Esophagus muscularis mucosa (tissue), 4 donors: ENCODE results near the gene YARS1. TPM values are rescaled to one million over a fixed set of nuclear protein-coding genes. Genes with fewer than 3 reads are reported as not detected.
A peak's percentile ranks its signal among the peaks of the same experiment; 100 is the strongest.

Experiments
- DNase-seq: peaks from one replicate; pipeline ENCODE4 v3.0.0-alpha.2; 2017; ENCODE audit errors: extremely low spot score
- H3K27ac ChIP-seq, 4 donors: fragments of 200-600 bp; sonication (generic); replicated peaks in 1 of 4; 1 replicate in 3 of 4; 2 replicates in 1 of 4; pipeline ENCODE4 v1.5.1; 2016 to 2019; ENCODE audit warnings: mild to moderate bottlenecking in 1 of 4
- H3K27me3 ChIP-seq, 4 donors: fragments of 200-600 bp; sonication (generic); one replicate each; pipeline versions ENCODE4 v1.5.1 to v1.6.0; 2016 to 2019
- H3K36me3 ChIP-seq, 4 donors: fragments of 200-600 bp; sonication (generic); one replicate each; pipeline ENCODE4 v1.5.1; 2016 to 2019
- H3K4me1 ChIP-seq, 4 donors: fragments of 200-600 bp; sonication (generic); one replicate each; pipeline ENCODE4 v1.5.1; 2016 to 2019
- H3K4me3 ChIP-seq, 4 donors: fragments of 200-600 bp; sonication (generic); 1 replicate in 2 of 4; 2 replicates in 2 of 4; pipeline ENCODE4 v1.5.1; 2016 to 2019; ENCODE audit warnings: mild to moderate bottlenecking in 4 of 4, moderate library complexity in 1 of 4
- H3K9me3 ChIP-seq, 4 donors: fragments of 200-600 bp; sonication (generic); 1 replicate in 3 of 4; 2 replicates in 1 of 4; pipeline ENCODE4 v1.5.1; 2016 to 2019
- CTCF ChIP-seq, 3 experiments: fragments of 200-600 bp in 2 of 3; fragments of 450-650 bp in 1 of 3; sonication (generic) in 2 of 3; IDR thresholded peaks; one replicate each; pipeline ENCODE4 v1.5.1; 2017 to 2019; ENCODE audit warnings: antibody characterized with exemption in 3 of 3, mild to moderate bottlenecking in 2 of 3, moderate library complexity in 1 of 3
- EP300 ChIP-seq: sonication (generic); formaldehyde crosslinking; IDR thresholded peaks from one replicate; pipeline ENCODE4 v1.6.1; 2017; ENCODE audit warnings: antibody characterized with exemption
- POLR2A ChIP-seq: fragments of 450-650 bp; IDR thresholded peaks from one replicate; pipeline ENCODE4 v1.6.1; 2017; ENCODE audit warnings: antibody characterized with exemption, moderate library complexity, mild to moderate bottlenecking, low read depth
- POLR2AphosphoS5 ChIP-seq, 2 donors: sonication (generic); formaldehyde crosslinking; IDR thresholded peaks; one replicate each; pipeline ENCODE4 v1.6.1; 2017; ENCODE audit warnings: antibody characterized with exemption in 2 of 2
- WGBS: methylation state at CpG from one replicate; pipeline ENCODE4 v1.1.5; 2018; 5-methylcytosine and 5-hydroxymethylcytosine counted together
- intact Hi-C: fragments of 100-400 bp; cut with DNase I; formaldehyde crosslinking; loops from one replicate; pipeline ENCODE4 v1.15.1; 2023
- total RNA-seq, 4 donors: library from RNA; depleted of rRNA; stranded (reverse); fragments of >200 nt; gene quantifications; one replicate each; pipeline versions ENCODE4 v1.1.0 to v1.2.1, GENCODE V29; 2016

The YARS1 gene
- total RNA-seq, 4 donors from 2014 or later, result 34.1 to 55.7 (median 38.8) TPM

GRCh38 chr1:32773764-32774463 is 43.2 kb downstream of the YARS1 start:
- Histone ChIP-seq H3K4me3 (no peak overlapping the region), H3K27me3 (no peaks in the 10 kb centered on the region), H3K36me3 (peaks cover 12 to 83% (median 75%) of the 10 kb centered on the region in 4 donors), H3K9me3 (no peaks in the 10 kb centered on the region), H3K4me1 (peaks cover 4 to 41% (median 25%) of the 10 kb centered on the region in 4 donors), H3K27ac (peak overlapping the region in 2 of 4 donors; percentile 14 to 61)
- no peak for DNase-seq
- TF ChIP-seq POLR2A, result no peak
- TF ChIP-seq POLR2AphosphoS5 (IDR thresholded peaks at IDR 0.05), result no peak
- no peak for TF ChIP-seq CTCF (IDR thresholded peaks at IDR 0.05)
- TF ChIP-seq EP300, result no peak
- 79% methylated on average over 7 of the region's 7 CpGs for WGBS
- intact Hi-C loops, result loop anchor here (1.0 to 10.0 kb wide), 2 partner anchors 62 to 259 kb away; no protein-coding TSS in a partner anchor

- Histone ChIP-seq H3K36me3 (peaks cover 6 to 83% (median 68%) of the 10 kb centered on the region in 4 donors), H3K4me1 (peaks cover 4 to 45% (median 28%) of the 10 kb centered on the region in 4 donors), H3K4me3 (no peak overlapping the region), H3K27ac (peak overlapping the region; percentile 2 to 61 (median 40)), H3K9me3 (no peaks in the 10 kb centered on the region), H3K27me3 (no peaks in the 10 kb centered on the region)
- 15% methylated on average over 7 of the region's 9 CpGs for WGBS
- intact Hi-C loops, result loop anchor here (1.0 to 10.0 kb wide), 2 partner anchors 61 to 258 kb away; no protein-coding TSS in a partner anchor
- peak; percentile 95 for DNase-seq
- TF ChIP-seq POLR2A (no peak), CTCF (IDR thresholded peaks at IDR 0.05) (peak in 2 of 3 experiments; percentile 96 to 97), POLR2AphosphoS5 (IDR thresholded peaks at IDR 0.05) (peak; percentile 50 to 63)
Measured at GRCh38 chr1:32773018-32773763, 44.0 kb downstream of the YARS1 start.

DNA sequence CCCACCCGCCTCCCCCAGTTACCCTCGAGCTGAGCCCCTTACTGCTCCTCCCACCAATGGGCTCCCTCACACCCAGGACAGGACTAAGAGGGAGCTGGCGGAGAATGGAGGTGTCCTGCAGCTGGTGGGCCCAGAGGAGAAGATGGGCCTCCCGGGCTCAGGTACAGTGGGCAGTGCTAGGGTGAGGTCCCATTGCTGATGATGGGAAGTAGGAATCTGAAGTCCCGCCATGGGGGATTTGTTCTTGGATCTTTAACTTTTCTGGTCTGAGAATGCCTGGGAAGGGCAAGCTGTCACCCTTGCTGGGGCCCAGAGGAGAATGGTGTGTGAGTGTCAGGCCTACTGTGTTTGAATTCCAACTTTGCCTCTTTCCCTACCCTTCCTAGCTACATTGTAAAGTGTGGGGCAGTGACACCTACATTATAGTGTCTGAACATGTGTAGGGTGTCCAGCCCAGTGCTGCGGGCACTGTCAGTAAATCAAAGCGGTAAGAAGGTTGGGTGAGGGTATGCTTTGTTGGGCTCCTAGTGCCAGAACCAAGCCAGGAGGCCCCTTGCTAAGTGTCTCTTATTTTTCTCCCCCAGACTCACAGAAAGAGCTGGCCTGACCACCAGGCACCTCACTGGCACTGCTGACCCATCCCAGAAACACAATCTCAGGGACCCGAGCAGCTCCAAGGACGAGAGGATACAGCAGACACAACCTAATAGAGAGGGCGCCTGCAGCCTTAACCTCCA is 44.7 kb downstream of the YARS1 start:
- Histone ChIP-seq H3K4me1 (peaks cover 8 to 52% (median 35%) of the 10 kb centered on the region in 4 donors), H3K27me3 (no peaks in the 10 kb centered on the region), H3K27ac (peak overlapping the region; percentile 2 to 57 (median 40)), H3K9me3 (no peaks in the 10 kb centered on the region), H3K4me3 (no peak overlapping the region), H3K36me3 (peaks cover 0 to 81% (median 63%) of the 10 kb centered on the region in 4 donors)
- DNase-seq, result no peak
- 83% methylated on average over 10 of the region's 10 CpGs for WGBS
- intact Hi-C loops, result loop anchor here (1.0 to 10.0 kb wide), 2 partner anchors 60 to 258 kb away; no protein-coding TSS in a partner anchor
- no peak for TF ChIP-seq POLR2A
- no peak for TF ChIP-seq CTCF (IDR thresholded peaks at IDR 0.05)
- no peak for TF ChIP-seq EP300
- TF ChIP-seq POLR2AphosphoS5 (IDR thresholded peaks at IDR 0.05), result no peak

DNA sequence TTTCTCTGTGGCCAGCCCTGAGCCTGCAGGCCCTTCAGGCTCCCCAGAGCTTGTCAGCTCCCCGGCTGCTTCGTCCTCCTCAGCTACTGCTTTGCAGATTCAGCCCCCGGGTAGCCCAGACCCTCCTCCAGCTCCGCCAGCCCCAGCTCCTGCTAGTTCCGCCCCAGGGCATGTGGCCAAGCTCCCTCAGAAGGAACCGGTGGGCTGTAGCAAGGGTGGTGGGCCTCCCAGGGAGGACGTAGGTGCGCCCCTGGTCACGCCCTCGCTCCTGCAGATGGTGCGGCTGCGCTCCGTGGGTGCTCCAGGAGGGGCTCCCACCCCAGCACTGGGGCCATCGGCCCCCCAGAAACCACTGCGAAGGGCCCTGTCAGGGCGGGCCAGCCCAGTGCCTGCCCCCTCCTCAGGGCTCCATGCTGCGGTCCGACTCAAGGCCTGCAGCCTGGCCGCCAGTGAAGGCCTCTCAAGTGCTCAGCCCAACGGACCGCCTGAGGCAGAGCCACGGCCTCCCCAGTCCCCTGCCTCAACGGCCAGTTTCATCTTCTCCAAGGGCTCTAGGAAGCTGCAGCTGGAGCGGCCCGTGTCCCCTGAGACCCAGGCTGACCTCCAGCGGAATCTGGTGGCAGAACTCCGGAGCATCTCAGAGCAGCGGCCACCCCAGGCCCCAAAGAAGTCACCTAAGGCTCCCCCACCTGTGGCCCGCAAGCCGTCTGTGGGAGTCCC is 45.4 kb downstream of the YARS1 start:
- no peaks in the 10 kb centered on the region for H3K27me3 ChIP-seq
- TF ChIP-seq CTCF (IDR thresholded peaks at IDR 0.05), result no peak
- TF ChIP-seq POLR2AphosphoS5 (IDR thresholded peaks at IDR 0.05), result no peak
- no peak for TF ChIP-seq EP300
- TF ChIP-seq POLR2A, result no peak
- no peak for DNase-seq
- H3K36me3 ChIP-seq, result peaks cover 0 to 73% (median 57%) of the 10 kb centered on the region in 4 donors
- WGBS, result 94% methylated on average over 9 of the region's 30 CpGs
- peak overlapping the region in 2 of 4 donors; percentile 2 to 53 for H3K27ac ChIP-seq
- H3K4me1 ChIP-seq, result peaks cover 13 to 59% (median 43%) of the 10 kb centered on the region in 4 donors
- intact Hi-C loops, result loop anchor here (10.0 kb wide), 1 partner anchor 257 kb away; no protein-coding TSS in a partner anchor
- H3K9me3 ChIP-seq, result no peaks in the 10 kb centered on the region
- no peak overlapping the region for H3K4me3 ChIP-seq
